ENCODE data around the gene NUDT16. TPM values are rescaled to one million over a fixed set of nuclear protein-coding genes. Genes with fewer than 3 reads are reported as not detected.

NUDT16 gene
- total RNA-seq, 1 donor from 2014 or later: 31.7 TPM

DNA sequence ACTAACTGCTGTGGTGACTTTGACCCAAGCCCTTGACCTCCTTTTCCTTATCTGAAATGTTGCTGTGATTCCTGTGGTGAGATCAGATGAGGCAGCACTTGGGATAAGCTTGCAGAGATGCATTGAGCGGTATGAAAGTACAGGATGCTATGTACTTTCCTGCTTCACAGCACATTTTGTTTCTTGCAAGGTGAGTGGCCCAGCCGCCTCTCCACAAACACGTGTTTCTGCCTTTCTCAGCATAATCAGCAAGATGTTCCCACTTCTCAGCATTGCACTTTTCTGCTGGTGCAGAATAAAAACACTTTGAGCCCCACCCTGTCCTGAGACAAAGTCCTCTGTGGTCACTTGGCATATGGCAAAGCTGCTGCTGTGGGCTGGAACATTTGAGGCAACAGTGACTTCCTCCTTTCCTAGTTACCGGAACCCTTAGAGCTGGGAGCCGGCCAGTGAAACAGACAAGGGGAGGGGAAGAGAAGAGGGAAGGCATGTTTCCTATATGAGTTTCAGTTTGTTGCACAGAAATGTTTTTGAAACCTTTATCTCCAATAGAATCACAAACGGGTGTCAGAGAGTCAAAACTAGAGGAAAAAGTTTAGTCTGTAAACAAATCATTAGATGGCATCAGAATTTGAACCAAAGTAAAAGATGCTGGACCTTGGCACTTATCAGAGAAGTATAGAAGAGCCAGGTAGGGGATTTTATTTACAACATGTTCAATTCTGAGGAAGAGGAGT, 5.0 kb downstream of the NUDT16 start:
- DNase-seq (ENCODE audit: low spot score): peak; percentile 81

GRCh38 chr3:131387796-131388489, 6.4 kb downstream of the NUDT16 start:
- DNase-seq (ENCODE audit: low spot score): no peak

GRCh38 chr3:131388490-131388799, 6.9 kb downstream of the NUDT16 start:
- no peak for DNase-seq (ENCODE audit: low spot score)

- DNase-seq (ENCODE audit: low spot score): no peak
Measured at GRCh38 chr3:131390331-131390730, 8.8 kb downstream of the NUDT16 start.

DNA sequence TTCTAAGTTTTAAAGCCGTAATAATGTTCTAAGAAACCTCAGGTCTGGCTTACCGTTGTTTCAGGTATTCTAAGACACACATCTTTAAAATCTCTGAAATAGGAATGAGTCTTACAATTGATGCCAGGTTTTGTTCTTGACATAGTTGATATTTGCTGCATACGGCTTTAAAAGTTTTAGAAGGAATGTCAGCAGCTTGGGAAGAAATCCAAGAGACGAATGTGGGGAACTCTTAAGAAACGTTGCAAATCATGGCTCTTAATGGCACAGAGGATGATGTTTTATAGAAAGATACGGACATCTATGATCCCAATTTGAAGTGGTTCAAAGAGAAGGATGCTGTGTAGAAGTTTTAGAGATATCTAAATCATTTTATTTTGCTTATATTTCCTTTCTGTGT, 11.5 kb downstream of the NUDT16 start:
- DNase-seq (ENCODE audit: low spot score): no peak

GRCh38 chr3:131393868-131394267, 12.3 kb downstream of the NUDT16 start:
- no peak for DNase-seq (ENCODE audit: low spot score)

- no peak for DNase-seq (ENCODE audit: low spot score)
Measured at GRCh38 chr3:131394400-131394799, 12.8 kb downstream of the NUDT16 start.

DNA sequence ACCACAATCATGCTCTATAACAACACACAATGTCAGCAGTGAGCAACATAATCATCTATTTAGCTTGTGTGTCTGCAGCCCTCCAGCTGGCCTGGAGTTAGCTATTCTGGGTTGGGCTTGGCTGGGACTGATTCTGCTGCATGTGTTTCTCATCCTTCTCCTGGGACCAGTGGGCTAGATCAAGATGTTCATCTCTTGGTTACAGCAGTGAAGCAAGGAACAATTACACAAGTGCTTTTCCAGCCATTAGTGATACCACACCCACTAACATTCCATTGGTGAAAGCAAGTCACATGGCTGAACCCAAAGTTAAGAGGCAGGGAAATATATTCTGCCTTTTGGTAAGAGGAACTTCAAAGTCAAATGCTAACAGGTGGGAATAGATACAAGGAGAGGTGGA, 14.6 kb downstream of the NUDT16 start:
- DNase-seq (ENCODE audit: low spot score): no peak

- no peak for DNase-seq (ENCODE audit: low spot score)
Measured at GRCh38 chr3:131397889-131398288, 16.3 kb downstream of the NUDT16 start.

GRCh38 chr3:131401978-131402377, 20.4 kb downstream of the NUDT16 start:
- DNase-seq (ENCODE audit: low spot score): no peak

DNA sequence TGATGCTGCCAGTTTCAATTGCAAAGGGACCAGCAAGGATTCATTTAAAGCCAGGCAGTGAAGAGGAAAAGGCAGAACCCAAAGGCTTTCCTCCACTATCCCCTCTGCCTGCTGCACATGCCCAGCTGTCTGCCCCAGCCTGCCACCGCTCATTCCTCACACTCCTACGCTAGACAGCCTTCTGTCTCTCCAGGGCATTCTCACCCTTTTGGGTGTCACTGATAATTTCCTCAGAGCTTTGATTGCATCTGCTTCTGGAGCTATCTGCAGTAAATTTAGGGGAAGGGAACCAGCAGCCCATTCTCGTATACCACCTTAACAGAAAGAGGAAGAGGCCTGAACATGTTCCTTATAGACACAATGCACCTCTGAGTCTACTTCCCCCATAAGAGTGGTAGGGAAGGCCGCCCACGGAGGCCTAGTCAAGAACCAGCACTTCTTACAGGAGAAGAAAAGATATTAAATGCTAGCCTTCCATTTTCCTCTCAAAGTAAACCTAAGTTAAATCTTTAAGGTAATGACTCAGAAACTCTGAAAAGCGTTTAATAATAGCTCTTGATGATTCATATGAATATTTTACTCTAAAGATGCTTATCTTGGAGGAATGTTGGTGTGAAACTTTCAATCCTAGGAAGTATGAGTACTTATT, 20.9 kb downstream of the NUDT16 start:
- DNase-seq (ENCODE audit: low spot score): no peak

- no peak for DNase-seq (ENCODE audit: low spot score)
Measured at GRCh38 chr3:131403216-131403895, 21.8 kb downstream of the NUDT16 start.

GRCh38 chr3:131405411-131405810, 23.8 kb downstream of the NUDT16 start:
- DNase-seq (ENCODE audit: low spot score): no peak

DNA sequence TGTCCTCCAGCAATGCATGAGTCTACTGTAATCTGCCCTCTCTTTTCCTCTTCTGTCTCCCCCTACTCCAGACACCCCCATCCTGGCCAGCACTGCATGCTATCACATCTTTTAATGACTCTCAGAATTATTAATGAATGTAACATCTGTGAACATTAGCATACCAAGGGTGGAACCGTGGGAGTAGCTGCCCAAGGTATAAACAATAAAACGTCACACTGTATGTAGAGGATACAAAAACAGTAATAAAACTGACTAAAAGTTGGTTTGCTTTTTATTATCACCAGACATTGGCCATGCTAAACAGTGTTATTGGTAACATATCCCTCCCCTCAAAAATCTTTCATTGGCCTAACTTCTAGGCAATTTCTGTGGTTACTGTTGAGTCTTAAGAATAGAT, 24.7 kb downstream of the NUDT16 start:
- DNase-seq (ENCODE audit: low spot score): no peak

DNA sequence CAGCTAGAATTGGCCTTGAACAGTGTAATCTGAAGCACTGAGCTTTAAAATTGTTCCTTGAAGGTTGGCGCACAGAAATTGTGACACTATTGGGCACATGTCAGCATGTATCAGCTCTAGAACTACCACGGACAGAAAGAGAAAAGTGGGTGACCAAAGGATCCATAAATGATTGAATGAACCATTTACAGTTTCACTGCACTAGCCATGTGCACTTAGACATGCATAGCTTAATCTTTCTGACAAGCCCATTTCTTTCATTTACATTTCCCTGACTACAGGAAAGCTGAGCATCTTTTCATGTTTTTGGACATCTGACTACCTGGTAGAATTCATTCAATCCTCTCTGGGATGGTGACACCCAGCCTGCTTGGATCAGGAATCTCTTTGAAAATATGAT, 36.2 kb downstream of the NUDT16 start:
- DNase-seq (ENCODE audit: low spot score): no peak

GRCh38 chr3:131421301-131421700, 39.7 kb downstream of the NUDT16 start:
- no peak for DNase-seq (ENCODE audit: low spot score)

DNA sequence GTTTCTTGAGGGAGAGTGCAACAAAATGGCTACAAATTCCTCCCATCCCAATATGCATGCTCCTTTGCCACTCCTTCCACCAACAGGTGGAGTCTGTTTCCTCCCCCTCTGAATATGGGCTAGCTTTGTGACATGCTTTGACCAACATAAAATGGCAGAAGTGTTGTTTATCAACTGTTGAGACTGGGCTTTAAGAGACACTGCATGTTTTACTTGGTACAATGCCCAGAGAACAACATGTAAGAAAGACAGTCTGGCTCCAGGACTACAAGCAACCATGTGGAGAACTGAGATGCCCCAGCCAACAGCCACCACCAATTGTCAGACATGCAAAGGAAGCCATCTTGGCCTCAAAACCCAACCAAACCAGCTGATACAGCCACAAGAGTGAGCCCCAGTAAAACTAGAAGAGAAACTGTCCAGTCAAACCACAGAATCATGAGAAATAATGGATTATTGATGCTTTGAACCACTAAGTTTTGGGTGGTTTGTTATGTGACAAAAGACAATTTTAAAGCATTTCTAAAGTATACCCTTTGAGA, 40.5 kb downstream of the NUDT16 start:
- no peak for DNase-seq (ENCODE audit: low spot score)

- no peak for DNase-seq (ENCODE audit: low spot score)
Measured at GRCh38 chr3:131427226-131427625, 45.7 kb downstream of the NUDT16 start.

GRCh38 chr3:131431754-131432153, 50.2 kb downstream of the NUDT16 start:
- DNase-seq (ENCODE audit: low spot score): no peak

DNA sequence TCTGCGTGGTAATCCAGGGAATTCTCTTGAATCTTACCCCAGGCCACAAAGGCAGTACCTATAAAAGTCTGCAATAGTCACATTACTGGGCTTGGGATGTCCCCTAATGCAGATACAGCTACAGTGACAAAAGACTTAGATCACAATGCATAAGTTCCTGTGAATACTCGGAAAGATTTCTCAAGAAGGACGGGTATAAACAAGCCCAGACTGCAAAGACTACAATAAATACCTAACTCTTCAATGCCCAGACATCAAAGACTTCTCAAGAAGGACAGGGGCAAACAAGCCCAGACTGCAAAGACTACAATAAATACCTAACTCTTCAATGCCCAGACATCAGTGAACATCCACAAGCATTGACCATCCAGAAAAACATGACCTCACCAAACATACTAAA, 50.9 kb downstream of the NUDT16 start:
- DNase-seq (ENCODE audit: low spot score): no peak

- DNase-seq (ENCODE audit: low spot score): no peak
Measured at GRCh38 chr3:131435000-131435399, 53.4 kb downstream of the NUDT16 start.

Data from mucosa of gallbladder (tissue), 1 donor.